SW 1271 (cell line): ENCODE results near the gene PBRM1.

ENCODE experiments used
- DNase-seq, 2 experiments: peaks; one replicate each; lab custom pipeline; 2025; lab: John Stamatoyannopoulos, UW

The PBRM1 gene

DNA sequence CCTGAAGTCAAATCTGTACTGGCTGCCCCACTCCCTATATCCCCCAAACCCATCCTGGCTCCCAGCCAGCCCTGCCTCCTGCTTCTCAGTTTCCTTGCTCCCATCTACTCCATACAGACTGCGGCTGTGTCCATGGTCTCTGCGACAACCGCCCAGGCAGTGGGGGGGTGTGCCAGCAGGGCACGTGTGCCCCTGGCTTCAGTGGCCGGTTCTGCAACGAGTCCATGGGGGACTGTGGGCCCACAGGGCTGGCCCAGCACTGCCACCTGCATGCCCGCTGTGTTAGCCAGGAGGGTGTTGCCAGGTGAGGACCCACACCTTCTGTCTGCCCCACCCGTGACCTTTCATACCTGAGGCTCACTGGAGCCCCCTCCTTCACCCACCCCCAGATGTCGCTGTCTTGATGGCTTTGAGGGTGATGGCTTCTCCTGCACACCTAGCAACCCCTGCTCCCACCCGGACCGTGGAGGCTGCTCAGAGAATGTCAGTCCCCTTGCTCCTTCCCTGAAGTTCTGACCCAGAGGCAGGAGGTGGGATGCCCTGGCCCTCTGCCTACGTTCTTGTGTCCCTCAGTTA, 175.9 kb downstream of the PBRM1 start:
- DNase-seq, result no peak

DNA sequence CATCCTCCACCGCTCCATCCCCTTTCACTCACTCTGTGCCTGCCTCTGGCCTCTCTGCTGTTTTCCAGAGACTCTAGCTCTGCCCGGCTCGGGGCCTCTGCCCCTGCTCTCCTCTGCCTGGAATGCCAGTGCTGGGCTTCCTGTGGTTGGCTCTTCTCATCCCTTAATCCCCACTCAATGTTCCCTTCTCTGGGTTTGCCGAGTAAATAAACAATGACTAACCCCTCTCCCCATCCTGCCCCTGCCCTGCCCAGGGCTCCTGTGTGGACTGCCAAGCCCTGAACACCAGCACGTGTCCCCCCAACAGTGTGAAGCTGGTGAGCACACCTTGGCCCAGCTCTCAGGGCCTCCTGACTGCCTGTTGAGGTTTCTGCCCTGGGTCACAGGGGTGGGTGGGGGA, 178.4 kb downstream of the PBRM1 start:
- no peak for DNase-seq

DNA sequence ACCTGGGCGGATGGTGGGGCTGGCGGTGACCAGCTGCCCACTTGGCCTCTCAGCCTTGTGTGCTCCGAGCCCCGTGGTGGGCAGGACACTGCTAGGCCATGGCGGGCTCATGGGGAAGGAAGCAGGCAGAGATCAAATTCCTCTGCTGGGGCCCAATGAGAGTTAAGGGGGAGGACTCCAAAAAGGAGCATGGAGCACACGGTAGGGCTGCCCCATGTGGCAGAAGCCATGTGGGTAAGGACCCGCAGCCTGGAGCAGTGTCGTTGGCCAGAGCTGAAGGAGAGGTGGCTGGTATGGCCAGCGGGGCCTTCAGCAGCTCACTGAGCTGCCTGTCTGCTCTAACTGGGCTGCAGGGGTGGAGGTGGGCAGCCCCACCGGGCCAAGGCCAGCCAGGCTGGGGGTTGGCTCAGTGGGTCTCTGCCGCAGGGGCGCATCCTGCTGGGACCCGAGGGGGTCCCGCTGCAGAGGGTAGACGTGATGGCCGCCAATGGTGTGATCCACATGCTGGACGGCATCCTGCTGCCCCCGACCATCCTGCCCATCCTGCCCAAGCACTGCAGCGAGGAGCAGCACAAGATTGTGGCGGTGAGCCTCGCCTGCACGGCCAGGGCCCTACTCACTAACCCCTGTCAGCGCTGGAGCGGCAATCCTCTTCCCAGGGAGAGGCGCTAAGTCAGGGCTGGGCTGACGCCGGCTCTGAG, 179.3 kb downstream of the PBRM1 start:
- DNase-seq, result no peak

DNA sequence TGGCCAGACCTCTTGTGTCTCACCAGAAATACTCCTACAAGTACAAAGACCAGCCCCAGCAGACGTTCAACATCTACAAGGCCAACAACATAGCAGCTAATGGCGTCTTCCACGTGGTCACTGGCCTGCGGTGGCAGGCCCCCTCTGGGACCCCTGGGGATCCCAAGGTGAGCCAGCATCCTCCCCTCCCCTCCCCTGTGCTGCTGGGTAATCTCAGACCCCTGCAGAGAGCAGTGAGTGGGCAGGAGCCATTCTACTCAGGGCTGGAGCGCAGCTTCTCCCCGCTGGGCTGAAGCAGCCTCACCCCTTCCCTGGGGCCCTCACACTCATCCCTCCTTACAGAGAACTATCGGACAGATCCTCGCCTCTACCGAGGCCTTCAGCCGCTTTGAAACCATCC, 180.7 kb downstream of the PBRM1 start:
- DNase-seq, result no peak

DNA sequence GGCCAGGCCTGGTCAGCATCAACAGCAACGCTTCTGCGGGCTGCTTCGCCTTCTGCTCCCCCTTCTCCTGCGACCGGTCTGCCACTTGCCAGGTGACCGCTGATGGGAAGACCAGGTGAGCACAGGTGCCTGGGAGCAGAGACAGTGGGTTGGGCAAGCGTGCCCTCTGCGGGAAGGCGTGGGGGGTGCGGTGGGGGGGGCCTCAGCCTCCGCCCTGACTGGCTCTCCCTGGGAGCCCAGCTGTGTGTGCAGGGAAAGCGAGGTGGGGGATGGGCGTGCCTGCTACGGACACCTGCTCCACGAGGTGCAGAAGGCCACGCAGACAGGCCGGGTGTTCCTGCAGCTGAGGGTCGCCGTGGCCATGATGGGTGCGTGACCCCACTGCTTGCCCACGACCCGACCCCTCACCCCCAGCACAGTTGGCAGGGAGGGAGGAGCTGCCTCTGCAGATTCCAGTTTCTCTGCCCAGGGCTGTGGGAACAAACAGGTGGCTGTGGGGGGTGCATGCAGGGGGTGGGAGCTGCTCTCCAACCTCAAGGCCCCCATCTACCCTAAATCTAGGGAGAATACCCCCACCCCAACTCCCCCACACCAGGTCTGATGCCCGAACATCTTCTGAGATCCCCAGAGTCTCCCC, 181.8 kb downstream of the PBRM1 start:
- no peak for DNase-seq

DNA sequence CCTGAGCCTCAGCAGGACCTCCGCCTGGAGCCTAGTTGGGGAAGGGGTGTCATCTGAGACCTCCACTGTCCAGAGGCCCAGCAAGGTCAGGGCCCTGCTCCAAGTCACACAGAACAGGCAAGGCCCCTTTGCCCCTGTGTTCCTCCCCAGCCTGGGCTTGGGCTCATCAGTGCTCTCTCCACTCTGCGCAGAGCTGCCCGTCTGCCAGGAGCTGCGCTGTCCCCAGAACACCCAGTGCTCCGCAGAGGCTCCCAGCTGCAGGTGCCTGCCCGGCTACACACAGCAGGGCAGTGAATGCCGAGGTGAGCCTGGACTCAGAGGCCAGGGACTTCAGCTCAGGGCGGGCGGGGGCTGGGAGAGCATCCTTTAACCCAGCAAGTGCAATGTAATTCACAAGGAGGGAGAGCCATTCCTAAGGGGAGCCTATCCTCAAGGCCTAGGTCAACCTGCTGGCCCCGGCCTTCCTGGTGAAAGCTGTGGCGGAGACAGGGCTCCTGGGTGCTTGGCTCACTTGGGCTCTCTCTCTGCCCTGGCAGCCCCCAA, 182.8 kb downstream of the PBRM1 start:
- no peak for DNase-seq

DNA sequence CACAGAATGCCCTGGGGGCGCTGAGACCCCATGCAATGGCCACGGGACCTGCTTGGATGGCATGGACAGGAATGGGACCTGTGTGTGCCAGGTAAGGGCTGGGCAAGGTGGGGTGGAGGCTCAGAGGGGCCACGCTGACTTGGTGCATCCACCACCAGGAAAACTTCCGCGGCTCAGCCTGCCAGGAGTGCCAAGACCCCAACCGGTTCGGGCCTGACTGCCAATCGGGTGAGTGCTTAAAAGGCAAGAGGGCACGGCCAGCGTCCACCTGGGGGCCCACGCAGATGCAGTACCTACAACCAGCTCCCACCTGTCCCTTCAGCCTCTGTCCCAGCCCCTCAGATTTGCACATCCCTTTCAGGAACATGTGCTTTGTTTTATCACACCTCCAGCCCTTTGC, 183.7 kb downstream of the PBRM1 start:
- DNase-seq, result no peak

DNA sequence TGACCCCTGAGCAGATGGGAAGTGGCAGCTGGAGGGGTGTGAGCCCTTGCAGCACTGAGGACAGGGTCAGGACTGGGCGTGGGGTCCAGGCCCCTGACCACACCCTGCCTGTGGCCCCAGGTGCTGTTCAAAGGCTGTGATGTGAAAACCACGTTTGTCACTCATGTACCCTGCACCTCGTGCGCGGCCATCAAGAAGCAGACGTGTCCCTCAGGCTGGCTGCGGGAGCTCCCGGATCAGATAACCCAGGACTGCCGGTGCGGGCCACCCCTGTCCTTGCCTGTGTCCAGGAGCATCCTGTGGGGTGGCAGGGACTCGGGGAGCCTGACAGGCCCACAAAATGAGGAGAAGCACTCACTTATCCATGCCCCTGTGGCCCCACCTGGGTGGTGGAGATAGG, 184.7 kb downstream of the PBRM1 start:
- no peak for DNase-seq

DNA sequence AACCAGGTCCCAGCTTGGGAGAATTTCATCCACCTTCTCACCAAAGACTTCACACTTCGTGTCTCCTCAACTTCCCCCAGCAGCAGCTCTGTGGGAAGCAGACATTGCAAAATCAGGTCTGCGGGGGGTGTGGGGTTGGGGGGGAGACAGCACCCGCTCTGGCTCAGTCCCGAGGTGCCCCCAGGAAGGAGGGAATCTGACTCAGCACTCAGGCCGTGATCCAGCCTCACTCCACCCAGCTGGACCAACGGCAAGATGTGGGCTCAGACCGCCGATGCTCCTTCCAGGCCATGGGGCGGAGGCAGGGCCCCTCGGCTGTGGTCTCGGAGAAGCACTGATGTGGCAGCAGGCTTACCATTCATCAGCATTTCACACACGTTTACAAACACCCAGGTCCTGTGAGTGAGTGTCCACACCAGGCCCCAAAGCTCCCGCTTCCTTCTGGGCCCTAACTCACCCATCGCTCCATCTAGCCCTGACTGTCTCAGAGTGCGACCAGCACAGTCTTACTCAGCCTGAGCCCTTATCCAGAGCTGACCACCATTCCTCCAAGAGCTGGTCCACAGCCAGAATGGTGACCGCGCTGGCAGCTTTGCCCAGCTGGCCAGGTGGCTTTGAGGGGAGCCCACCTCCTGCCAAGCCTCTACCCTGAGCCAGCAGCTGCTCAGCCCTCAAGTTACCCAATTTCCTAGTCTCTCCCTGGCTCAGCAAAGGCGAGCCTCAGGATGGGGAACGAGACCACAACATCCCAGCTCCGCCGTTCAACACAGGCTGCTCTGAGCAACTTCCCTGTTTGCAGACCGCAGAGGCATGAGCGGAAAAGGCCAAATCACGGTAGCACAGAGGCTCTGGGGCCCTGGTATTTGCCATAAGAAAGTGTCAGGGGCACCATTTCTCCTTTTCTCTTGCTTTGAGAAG, 187.3 kb downstream of the PBRM1 start:
- DNase-seq, result no peak

DNA sequence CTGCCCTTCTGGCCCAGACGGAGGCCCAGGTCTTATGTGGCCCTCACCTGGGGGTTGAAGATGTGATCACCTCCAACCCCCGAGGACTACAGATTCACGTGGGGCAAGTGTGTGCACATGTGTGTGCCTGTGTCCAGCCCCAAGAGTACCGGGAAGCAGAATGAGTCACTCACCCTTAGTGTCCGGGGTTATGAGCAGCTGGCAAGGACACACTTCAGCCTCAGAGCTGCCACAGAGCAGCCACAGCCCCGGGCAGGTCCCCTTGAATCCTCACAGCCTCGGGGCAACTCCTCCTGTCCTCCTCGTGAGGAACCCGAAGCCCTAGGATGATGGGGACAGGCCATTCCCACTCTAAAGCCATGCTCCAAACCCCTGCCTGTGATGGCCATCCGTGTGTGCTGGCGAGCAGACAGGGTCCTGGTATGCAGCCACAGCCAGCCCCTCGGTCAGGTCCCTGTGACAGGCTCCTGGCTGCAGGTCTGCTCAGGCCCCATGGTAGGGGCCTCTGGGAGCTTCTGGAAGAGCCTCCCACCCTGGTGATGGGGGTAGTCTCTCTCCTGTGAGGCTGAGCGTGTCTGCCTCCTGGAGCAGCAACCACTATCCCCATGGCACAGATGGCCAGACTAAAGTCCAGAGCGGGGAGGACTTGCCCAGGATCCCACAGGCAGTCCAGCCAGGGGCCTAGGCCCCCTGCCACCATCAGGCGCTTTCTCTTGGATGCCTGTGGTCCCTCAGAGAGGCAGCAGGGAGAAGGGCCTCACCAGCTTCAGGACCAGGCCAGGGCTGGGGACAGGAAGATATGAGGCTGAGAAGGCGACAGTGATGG, 189.7 kb downstream of the PBRM1 start:
- DNase-seq, result no peak
